ENCODE results near the gene METTL27.

DNA sequence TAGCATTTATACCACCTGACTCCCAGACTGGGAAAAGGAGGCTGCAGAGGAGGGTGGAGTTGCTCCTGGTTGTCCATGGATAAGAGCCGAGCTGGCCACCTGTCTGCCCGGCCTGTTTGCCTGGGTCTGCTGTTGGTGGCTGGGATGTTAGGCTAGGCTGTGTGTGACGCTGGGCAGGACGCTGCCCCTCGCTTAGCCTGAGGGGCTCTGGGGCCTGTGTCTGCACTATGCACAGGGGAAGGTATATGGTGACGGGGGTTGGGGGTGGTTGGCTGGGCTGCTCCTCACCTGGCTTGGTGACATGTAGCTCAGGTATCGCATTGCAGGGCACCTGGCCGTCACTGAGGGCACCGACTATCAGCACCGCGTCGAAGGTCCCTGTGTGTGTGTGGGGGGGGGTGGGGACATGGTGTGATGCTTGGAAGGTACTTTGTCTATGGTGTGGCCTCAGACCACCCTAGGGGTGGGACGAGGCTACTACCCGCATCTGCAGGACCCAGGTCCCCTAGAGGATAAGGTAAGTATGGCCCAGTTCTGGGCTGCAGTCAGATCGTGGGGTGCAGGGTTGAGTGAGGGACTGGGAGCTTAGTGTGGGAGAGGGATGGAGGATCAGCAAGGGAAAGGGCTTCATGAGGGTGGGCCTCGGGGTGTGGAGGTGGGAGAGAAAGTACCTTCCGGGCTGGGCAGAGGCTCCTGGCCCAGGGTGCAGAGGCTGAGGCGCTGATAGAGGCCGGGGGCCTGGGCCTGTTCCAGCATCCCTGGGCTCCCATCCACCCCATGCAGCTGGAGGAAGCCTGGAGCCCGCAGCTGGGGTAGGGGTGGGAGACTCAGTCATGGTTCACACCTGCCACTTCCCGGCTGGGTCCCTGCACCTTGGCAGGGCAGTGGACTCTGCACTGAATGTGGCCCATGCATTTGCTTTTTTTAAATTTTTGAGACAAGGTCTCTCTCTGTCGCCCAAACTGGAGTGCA lies 2.3 kb downstream of the METTL27 start:
- TF ChIP-seq, protein P1, sequence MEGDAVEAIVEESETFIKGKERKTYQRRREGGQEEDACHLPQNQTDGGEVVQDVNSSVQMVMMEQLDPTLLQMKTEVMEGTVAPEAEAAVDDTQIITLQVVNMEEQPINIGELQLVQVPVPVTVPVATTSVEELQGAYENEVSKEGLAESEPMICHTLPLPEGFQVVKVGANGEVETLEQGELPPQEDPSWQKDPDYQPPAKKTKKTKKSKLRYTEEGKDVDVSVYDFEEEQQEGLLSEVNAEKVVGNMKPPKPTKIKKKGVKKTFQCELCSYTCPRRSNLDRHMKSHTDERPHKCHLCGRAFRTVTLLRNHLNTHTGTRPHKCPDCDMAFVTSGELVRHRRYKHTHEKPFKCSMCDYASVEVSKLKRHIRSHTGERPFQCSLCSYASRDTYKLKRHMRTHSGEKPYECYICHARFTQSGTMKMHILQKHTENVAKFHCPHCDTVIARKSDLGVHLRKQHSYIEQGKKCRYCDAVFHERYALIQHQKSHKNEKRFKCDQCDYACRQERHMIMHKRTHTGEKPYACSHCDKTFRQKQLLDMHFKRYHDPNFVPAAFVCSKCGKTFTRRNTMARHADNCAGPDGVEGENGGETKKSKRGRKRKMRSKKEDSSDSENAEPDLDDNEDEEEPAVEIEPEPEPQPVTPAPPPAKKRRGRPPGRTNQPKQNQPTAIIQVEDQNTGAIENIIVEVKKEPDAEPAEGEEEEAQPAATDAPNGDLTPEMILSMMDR (IDR thresholded peaks at IDR 0.05), result peak in 1 of 6 experiments; percentile 18
- TF ChIP-seq POLR2A (IDR thresholded peaks at IDR 0.05), result no peak

Data from esophagus squamous epithelium (tissue), 4 donors.